ENCODE data around the gene SS18L1.
"Not testable (repeated sequence)": the region's sequence is repeated elsewhere in the genome, so short reads cannot be mapped to it uniquely, and the experiment has no call there.

The SS18L1 gene

DNA sequence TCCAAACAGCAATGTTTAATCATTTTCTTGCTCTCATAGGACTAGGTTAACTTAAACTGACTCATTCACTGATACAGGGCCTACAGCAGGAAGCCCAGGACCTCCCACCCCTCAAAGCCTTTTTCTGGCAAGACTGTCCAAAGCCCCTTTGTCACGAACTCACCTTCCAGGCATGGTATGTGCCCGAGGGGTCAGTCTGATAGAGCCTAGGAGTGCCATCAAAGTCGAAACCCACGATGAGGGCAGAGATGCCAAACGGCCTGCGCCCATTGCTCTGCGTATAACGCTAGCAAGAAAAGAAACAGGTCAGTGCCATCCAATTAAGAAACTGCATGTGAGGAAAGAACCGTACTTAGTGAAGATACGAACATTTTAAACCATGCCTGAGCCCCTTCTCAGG lies 4.7 kb upstream of the SS18L1 start:
- no peak for DNase-seq

GRCh38 chr20:62139636-62140035 lies 3.9 kb upstream of the SS18L1 start:
- no peak for DNase-seq

- no peak for DNase-seq
Observed at GRCh38 chr20:62141043-62141396, 2.5 kb upstream of the SS18L1 start.

DNA sequence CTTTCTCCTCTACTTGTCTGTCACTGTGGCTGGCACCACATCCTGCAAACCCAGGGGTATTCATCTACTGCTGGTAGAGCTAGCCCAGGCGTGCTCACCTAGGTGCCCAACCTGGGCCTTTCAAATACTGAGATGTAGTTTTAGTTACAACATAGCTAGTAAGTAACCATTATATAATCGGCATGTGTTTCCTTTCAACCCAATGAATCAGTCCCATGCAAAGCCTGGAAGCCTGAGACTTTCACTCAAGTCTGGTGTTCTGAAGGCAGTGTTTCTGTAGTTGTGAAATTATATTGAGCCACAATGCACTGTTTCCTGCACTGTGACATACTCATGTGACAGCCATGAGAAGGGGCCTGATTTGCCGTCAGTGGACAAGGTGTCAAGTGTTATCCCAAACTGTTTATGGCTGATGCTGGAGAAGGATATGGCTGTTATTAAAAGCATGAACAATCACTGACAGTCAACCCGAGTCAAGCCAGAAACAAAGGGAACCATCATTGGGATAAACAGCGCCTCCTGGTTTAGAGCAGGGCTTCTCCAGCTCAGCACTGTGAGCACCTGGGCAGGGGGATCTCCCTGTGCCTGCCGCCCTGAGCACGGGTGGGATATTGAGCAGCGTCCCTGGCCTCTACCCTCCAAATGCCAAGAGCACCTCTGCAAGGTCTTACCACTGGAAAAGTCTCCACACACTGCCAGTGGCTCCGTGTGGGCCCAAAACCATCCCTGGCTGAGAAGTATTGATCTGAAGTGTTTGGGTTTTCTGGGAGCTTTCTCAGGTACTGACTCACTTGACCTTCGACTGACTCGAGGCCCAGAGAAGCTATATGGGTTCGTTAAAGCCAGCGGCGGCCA lies 1.9 kb upstream of the SS18L1 start:
- no peak for DNase-seq

DNA sequence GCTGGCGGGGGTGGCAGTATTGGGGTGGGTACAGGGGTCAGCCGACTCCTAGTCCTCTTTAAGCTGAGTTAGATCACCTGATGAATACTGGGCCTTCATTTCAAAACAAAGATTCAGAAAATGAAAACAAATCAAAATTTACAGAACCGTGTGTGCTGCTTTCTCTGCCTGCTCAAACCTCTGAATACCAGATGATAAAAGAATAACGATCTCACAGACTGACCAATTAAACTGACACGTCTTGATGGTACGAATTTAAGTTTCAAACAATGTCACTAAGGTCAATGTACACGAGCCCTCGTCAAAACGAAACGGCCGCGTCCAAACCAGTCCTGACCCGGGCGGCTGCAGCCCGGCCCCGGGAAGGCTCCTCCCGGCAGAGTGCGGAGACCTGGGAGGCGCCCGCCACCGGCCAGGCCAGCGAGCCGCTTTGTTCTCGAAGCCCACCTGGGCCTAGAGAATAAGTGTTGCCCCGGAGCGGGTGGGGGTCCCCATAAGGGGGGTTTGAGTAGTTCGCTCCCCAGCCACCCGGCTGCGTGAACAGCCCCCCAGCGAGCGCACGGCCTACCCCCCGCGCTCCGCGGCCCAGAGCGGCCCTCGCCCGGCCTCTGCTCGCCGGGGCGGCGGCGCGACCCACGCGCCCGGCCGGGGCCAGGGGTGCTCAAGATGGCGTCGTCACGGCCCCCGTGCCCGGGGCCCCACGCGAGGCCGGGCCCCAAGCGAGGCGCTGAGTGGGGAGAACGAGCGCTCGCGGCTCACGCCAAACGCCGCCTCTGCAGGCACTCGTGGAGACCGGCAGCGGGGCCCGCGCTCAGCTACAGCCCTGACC lies 1.1 kb upstream of the SS18L1 start:
- peak; percentile 15 for DNase-seq

DNA sequence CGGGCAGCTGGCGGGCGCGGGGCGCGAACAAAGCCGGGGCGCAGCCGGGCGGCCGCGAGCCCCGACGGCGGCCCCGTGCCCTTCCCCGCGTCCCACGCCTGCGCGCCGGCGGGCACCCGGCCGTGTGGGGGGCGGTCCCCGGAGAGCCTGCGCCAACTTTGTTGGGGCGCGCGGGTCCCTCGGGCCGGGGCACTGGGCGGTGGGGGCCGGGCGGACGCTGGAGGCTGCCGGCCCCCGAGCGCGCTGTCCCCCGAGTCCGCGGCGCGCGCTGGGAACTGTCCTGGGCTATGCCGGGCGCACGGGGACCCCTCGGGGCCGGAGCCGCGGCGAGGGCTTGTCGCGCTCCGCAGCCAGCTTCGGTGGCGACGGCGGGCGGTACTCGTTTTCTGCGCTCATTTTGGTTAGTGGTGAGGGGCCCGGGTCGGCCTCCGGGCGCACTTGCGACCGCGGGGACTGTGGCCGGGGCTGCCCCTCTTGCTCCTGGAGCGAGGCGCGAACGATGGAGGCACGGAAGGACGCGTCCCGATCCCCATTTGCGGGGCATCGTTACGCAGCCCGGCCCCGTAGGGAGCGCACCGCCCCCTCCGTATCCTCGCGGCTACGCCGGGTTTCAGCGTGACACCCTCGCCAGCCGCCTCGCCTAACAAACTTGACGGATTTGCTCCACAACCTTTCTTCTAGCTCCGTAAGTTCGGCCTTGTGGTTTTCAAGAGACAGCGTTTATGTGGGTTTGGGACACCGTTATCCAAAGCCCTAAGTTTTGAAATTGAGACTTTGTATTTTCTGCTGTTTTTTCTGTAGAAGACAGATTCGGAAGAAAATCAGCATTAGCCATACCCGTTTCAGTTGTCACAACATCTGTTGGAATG lies 622 bp downstream of the SS18L1 start:
- peak; percentile 25 for DNase-seq

DNA sequence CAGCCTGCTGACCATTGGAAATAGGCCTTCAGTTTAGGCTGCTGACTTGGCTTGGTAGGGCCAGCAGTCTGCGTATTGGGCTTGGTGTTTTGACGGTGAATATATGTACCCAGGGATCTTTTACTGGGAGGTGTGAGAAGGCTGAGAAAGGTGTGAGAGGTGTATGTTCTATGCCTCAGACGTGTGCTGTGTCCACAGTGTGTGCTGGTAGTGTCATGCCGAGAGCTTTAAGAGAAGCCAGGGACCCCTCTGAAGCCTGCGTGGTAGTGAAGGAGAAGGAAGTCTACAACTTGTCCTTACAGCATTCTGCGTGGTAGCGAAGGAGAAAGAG lies 2.1 kb downstream of the SS18L1 start:
- DNase-seq: no peak

- DNase-seq: no peak
Observed at GRCh38 chr20:62146019-62146755, 2.6 kb downstream of the SS18L1 start.

GRCh38 chr20:62147125-62147524 lies 3.6 kb downstream of the SS18L1 start:
- DNase-seq: no peak

DNA sequence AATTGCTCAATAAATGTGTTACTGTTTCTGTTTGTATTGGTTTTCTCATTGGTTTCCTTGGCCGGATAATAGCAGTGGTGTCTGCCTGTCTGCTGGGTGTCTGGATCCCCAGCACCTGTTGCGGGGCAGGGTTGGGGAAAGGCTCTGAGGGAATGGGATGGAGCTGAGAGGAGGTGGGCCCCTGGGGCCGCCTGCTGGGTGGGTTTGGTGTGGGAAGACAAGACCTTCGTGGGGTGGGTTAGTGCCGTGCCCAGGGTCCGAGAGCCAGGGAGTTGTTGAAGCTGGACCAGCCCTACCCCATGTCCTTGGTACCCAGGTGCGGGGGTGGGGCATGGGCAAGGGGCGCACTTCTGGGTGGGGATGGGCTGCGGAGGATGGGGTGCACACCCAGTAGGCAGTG lies 4.0 kb downstream of the SS18L1 start:
- no peak for DNase-seq

GRCh38 chr20:62148383-62148782 lies 4.8 kb downstream of the SS18L1 start:
- DNase-seq: not testable (repeated sequence)

GRCh38 chr20:62148908-62149314 lies 5.3 kb downstream of the SS18L1 start:
- no peak for DNase-seq

- DNase-seq: no peak
Observed at GRCh38 chr20:62149532-62150309, 6.2 kb downstream of the SS18L1 start.

DNA sequence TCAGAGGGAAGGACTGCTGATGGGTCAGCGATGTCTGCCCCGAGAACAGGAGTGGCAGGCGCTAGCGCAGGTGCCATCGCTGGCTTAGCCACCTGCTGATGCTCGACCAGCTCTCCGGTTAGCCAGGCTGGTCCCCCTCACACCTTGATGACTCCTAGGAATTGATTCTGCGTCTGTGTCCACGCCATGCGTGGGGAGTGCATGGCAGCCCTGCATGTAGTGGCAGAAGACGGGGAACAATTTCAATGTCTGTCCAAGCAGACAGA lies 6.7 kb downstream of the SS18L1 start:
- no peak for DNase-seq

GRCh38 chr20:62151225-62151624 lies 7.7 kb downstream of the SS18L1 start:
- no peak for DNase-seq

- no peak for DNase-seq
Observed at GRCh38 chr20:62151835-62152364, 8.3 kb downstream of the SS18L1 start.

- DNase-seq: no peak
Observed at GRCh38 chr20:62155428-62156253, 12.1 kb downstream of the SS18L1 start.

DNA sequence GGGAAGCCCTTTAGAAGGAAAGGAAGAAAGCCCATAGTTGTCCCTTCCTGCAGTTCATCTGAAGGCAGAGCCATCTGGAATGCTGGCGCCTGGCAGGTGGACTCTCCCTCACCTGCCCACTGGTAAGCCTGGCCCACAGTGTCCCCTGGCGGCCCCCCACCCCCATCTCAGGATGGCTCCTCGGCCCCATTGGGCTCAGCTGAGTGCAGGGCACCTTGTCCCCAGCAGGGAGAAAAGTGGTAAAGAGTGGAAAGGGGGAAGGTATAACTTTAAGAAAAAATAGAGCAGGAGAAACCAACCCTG lies 12.6 kb downstream of the SS18L1 start:
- DNase-seq: no peak

DNA sequence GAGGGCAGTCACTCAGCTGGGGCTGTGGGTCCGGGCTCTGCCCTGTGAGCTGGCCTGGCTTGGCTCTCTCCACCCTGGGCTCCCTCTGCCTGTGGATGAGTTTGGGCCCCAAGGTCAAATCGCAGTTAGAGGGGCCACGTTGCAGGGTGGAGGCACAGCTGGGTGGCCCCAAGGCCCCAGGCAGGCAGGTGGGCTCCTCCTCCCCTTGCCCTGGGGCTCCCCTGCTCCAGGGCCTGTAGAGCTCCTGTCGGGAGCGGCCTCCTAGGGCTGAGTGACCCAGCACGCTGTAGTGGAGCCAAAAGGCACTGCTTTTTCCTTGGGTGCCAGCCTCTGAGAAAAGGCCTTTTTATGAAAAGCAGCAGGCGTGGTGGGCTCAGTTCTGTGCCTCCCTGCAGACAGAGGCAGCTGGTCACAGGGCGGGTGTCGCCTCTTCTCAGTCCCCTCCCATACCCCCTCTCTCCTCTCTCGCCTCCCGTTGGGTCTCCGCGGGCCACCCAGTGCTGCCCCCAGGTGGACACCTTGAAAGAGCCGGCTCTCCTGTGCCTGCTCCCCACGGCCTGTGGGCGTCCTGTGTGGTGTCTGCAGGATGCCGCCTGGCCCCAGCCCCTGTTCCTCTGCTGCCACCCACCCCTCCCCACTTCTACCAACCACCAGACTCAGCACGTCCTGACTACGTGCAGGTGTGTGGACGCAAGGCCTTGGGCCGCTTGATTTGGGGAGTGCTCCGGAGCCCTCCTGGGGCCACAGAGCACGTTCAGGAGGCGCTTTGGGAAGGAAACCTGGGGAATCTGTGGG lies 13.2 kb downstream of the SS18L1 start:
- peak; percentile 48 for DNase-seq

GRCh38 chr20:62157387-62158087 lies 14.0 kb downstream of the SS18L1 start:
- DNase-seq: no peak
